SK-N-SH treated with all-trans-retinoic acid at 6 μM for 48 hours (cell line): ENCODE results near the gene EXOC4.
"Not testable (repeated sequence)": the region's sequence is repeated elsewhere in the genome, so short reads cannot be mapped to it uniquely, and the experiment has no call there.

ENCODE experiments used
- ARNTL ChIP-seq: fragments of 450-650 bp; formaldehyde crosslinking; IDR thresholded peaks from 2 replicates; pipeline ENCODE4 v1.5.0; 2020; ENCODE audit warnings: low read depth, mild to moderate bottlenecking, moderate library complexity, borderline replicate concordance
- ZFP30 ChIP-seq: fragments of 450-650 bp; formaldehyde crosslinking; IDR thresholded peaks from 2 replicates; pipeline ENCODE4 v1.5.0; 2022; ENCODE audit warnings: mild to moderate bottlenecking, moderate library complexity
- ZNF565 ChIP-seq: fragments of 450-650 bp; formaldehyde crosslinking; conservative IDR thresholded peaks from 2 replicates; pipeline ENCODE4 v1.5.0; 2020; ENCODE audit warnings: low read depth, mild to moderate bottlenecking, moderate library complexity
- ZNF70 ChIP-seq: fragments of 450-650 bp; formaldehyde crosslinking; IDR thresholded peaks from 2 replicates; pipeline ENCODE4 v1.5.0; 2020; ENCODE audit warnings: mild to moderate bottlenecking, moderate library complexity
- TF ChIP-seq, protein P1 (sequence below): fragments of 250-450 bp; sonication (Bioruptor Pico); IDR thresholded peaks from 2 replicates; pipeline ENCODE4 v1.8.0; 2020; ENCODE audit warnings: mild to moderate bottlenecking, moderate library complexity, borderline replicate concordance
- TF ChIP-seq, protein P2 (sequence below): fragments of 250-450 bp; sonication (Bioruptor Pico); IDR thresholded peaks from 2 replicates; pipeline ENCODE4 v1.5.1; 2020; ENCODE audit warnings: low read depth, mild to moderate bottlenecking, moderate library complexity

DNA sequence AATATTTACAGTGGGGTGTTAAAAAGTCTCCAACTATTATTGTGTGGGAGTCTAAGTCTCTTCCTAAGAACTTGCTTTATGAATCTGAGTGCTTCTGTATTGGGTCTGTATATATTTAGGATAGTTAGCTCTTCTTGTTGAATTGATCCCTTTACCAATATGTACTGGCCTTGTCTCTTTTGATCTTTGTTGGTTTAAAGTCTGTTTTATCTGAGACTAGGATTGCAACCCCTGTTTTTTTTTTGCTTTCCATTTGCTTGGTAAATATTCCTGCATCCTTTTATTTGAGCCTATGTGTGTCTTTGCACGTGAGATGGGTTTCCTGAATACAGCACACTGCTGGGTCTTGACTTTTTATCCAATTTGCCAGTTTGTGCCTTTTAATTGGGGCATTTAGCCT lies 75.1 kb downstream of the EXOC4 start:
- TF ChIP-seq, protein P1, sequence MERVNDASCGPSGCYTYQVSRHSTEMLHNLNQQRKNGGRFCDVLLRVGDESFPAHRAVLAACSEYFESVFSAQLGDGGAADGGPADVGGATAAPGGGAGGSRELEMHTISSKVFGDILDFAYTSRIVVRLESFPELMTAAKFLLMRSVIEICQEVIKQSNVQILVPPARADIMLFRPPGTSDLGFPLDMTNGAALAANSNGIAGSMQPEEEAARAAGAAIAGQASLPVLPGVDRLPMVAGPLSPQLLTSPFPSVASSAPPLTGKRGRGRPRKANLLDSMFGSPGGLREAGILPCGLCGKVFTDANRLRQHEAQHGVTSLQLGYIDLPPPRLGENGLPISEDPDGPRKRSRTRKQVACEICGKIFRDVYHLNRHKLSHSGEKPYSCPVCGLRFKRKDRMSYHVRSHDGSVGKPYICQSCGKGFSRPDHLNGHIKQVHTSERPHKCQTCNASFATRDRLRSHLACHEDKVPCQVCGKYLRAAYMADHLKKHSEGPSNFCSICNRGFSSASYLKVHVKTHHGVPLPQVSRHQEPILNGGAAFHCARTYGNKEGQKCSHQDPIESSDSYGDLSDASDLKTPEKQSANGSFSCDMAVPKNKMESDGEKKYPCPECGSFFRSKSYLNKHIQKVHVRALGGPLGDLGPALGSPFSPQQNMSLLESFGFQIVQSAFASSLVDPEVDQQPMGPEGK (CRISPR knock-in tag): not testable (repeated sequence)
- TF ChIP-seq ZFP30, ARNTL, ZNF70, ZNF565 (CRISPR knock-in tag): not testable (repeated sequence)
- TF ChIP-seq, protein P2, sequence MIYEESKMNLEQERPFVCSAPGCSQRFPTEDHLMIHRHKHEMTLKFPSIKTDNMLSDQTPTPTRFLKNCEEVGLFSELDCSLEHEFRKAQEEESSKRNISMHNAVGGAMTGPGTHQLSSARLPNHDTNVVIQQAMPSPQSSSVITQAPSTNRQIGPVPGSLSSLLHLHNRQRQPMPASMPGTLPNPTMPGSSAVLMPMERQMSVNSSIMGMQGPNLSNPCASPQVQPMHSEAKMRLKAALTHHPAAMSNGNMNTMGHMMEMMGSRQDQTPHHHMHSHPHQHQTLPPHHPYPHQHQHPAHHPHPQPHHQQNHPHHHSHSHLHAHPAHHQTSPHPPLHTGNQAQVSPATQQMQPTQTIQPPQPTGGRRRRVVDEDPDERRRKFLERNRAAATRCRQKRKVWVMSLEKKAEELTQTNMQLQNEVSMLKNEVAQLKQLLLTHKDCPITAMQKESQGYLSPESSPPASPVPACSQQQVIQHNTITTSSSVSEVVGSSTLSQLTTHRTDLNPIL (CRISPR knock-in tag): not testable (repeated sequence)
